ENCODE data around the gene GPC6.

GPC6 gene

GRCh38 chr13:94218951-94219350 is 992.3 kb downstream of the GPC6 start:
- Histone ChIP-seq H3K27me3 (ENCODE audit: control insufficient read depth in 1 of 2, insufficient read depth in 1 of 2, low read length in 2 of 2) (no peaks in the 10 kb centered on the region), H3K79me1 (replicated peaks; ENCODE audit: low read length, poor library complexity, severe bottlenecking) (no peaks in the 10 kb centered on the region), H4K91ac (ENCODE audit: low read length) (no peak overlapping the region), H2BK15ac (ENCODE audit: low read depth, poor library complexity, severe bottlenecking) (no peak overlapping the region), H3K4me2 (ENCODE audit: low read length, poor library complexity, severe bottlenecking) (no peak overlapping the region), H2BK120ac (ENCODE audit: low read depth, low read length) (no peak overlapping the region), H3K9me3 (ENCODE audit: control insufficient read depth, low read length) (no peaks in the 10 kb centered on the region), H2AFZ (ENCODE audit: low read depth, low read length) (no peak overlapping the region), H3K4ac (ENCODE audit: low read depth in 1 of 2, low read length in 2 of 2) (no peak overlapping the region), H3K14ac (ENCODE audit: low read length in 2 of 2) (no peak overlapping the region), H3K4me3 (ENCODE audit: insufficient read depth in 1 of 2, low read depth in 1 of 2, low read length in 2 of 2) (no peak overlapping the region), H4K8ac (ENCODE audit: low read length) (no peak overlapping the region), H3K9ac (ENCODE audit: low read length) (no peak overlapping the region), H3K36me3 (ENCODE audit: control insufficient read depth in 1 of 2, insufficient read depth in 2 of 2, low read depth in 1 of 2, low read length in 2 of 2) (no peaks in the 10 kb centered on the region), H3K4me1 (ENCODE audit: control insufficient read depth, insufficient read depth, low read depth, low read length) (no peaks in the 10 kb centered on the region), H2BK12ac (ENCODE audit: low read length in 2 of 2) (no peak overlapping the region), H2AK5ac (ENCODE audit: low read length, severe bottlenecking) (no peak overlapping the region), H2BK5ac (ENCODE audit: low read depth, low read length, poor library complexity, severe bottlenecking) (no peak overlapping the region), H3K23ac (ENCODE audit: low read length in 2 of 2) (no peak overlapping the region), H3K18ac (ENCODE audit: low read depth in 1 of 2, low read length in 2 of 2) (no peak overlapping the region), H3K27ac (ENCODE audit: low read length, poor library complexity, severe bottlenecking) (no peak overlapping the region)
- WGBS = 96% methylated on average over 3 of the region's 3 CpGs
- DNase-seq = no peak

- Histone ChIP-seq H3K27me3 (ENCODE audit: control insufficient read depth in 1 of 2, insufficient read depth in 1 of 2, low read length in 2 of 2) (no peaks in the 10 kb centered on the region), H3K9me3 (ENCODE audit: control insufficient read depth, low read length) (no peaks in the 10 kb centered on the region), H2AFZ (ENCODE audit: low read depth, low read length) (no peak overlapping the region), H4K8ac (ENCODE audit: low read length) (no peak overlapping the region), H3K79me1 (replicated peaks; ENCODE audit: low read length, poor library complexity, severe bottlenecking) (no peaks in the 10 kb centered on the region), H3K4me2 (ENCODE audit: low read length, poor library complexity, severe bottlenecking) (no peak overlapping the region), H2BK12ac (ENCODE audit: low read length in 2 of 2) (no peak overlapping the region), H3K14ac (ENCODE audit: low read length in 2 of 2) (no peak overlapping the region), H3K4me1 (ENCODE audit: control insufficient read depth, insufficient read depth, low read depth, low read length) (no peaks in the 10 kb centered on the region), H3K18ac (ENCODE audit: low read depth in 1 of 2, low read length in 2 of 2) (no peak overlapping the region), H2AK5ac (ENCODE audit: low read length, severe bottlenecking) (no peak overlapping the region), H3K23ac (ENCODE audit: low read length in 2 of 2) (no peak overlapping the region), H2BK15ac (ENCODE audit: low read depth, poor library complexity, severe bottlenecking) (no peak overlapping the region), H3K27ac (ENCODE audit: low read length, poor library complexity, severe bottlenecking) (no peak overlapping the region), H3K4me3 (ENCODE audit: insufficient read depth in 1 of 2, low read depth in 1 of 2, low read length in 2 of 2) (no peak overlapping the region), H2BK120ac (ENCODE audit: low read depth, low read length) (no peak overlapping the region), H3K36me3 (ENCODE audit: control insufficient read depth in 1 of 2, insufficient read depth in 2 of 2, low read depth in 1 of 2, low read length in 2 of 2) (no peaks in the 10 kb centered on the region), H2BK5ac (ENCODE audit: low read depth, low read length, poor library complexity, severe bottlenecking) (no peak overlapping the region), H3K4ac (ENCODE audit: low read depth in 1 of 2, low read length in 2 of 2) (no peak overlapping the region), H4K91ac (ENCODE audit: low read length) (no peak overlapping the region), H3K9ac (ENCODE audit: low read length) (no peak overlapping the region)
- DNase-seq = no peak
- WGBS = 83% methylated on average over 3 of the region's 3 CpGs
Observed at GRCh38 chr13:94224670-94225069, 998.1 kb downstream of the GPC6 start.

DNA sequence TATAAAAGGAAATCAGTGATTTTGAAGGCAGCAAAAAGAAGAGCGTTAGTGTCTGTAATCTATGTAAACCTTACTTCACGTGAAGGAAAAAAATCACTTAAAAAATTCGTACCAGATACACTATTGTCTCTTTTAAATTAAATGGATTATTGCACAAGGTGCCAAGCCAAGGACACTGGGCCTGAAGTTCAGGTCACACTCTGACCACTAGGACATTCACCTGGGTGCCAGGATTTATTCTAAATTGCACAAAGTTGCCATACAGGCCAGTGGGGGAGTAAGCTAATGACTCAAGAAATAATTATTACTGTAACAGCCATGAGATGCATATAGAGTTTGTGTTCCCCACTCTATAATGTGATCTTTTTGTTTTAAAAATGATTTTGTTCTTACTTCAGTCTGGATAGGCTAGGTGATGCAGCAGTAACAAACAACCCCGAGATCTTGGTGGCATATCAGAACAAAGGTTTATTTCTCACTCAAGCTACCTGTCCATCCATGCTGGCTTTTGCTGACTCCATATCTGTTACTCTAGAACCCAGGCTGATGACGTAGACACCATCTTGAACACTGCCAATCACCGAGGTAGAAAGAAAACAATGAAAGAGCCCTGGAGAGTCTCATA is 1000.8 kb downstream of the GPC6 start:
- Histone ChIP-seq H3K4ac (ENCODE audit: low read depth in 1 of 2, low read length in 2 of 2) (no peak overlapping the region), H3K9me3 (ENCODE audit: control insufficient read depth, low read length) (no peaks in the 10 kb centered on the region), H3K4me3 (ENCODE audit: insufficient read depth in 1 of 2, low read depth in 1 of 2, low read length in 2 of 2) (no peak overlapping the region), H2BK15ac (ENCODE audit: low read depth, poor library complexity, severe bottlenecking) (no peak overlapping the region), H4K91ac (ENCODE audit: low read length) (no peak overlapping the region), H2AFZ (ENCODE audit: low read depth, low read length) (no peak overlapping the region), H3K4me1 (ENCODE audit: control insufficient read depth, insufficient read depth, low read depth, low read length) (no peaks in the 10 kb centered on the region), H2BK5ac (ENCODE audit: low read depth, low read length, poor library complexity, severe bottlenecking) (no peak overlapping the region), H3K36me3 (ENCODE audit: control insufficient read depth in 1 of 2, insufficient read depth in 2 of 2, low read depth in 1 of 2, low read length in 2 of 2) (no peaks in the 10 kb centered on the region), H3K4me2 (ENCODE audit: low read length, poor library complexity, severe bottlenecking) (no peak overlapping the region), H4K8ac (ENCODE audit: low read length) (no peak overlapping the region), H3K79me1 (replicated peaks; ENCODE audit: low read length, poor library complexity, severe bottlenecking) (no peaks in the 10 kb centered on the region), H2AK5ac (ENCODE audit: low read length, severe bottlenecking) (no peak overlapping the region), H2BK120ac (ENCODE audit: low read depth, low read length) (no peak overlapping the region), H2BK12ac (ENCODE audit: low read length in 2 of 2) (no peak overlapping the region), H3K27me3 (ENCODE audit: control insufficient read depth in 1 of 2, insufficient read depth in 1 of 2, low read length in 2 of 2) (no peaks in the 10 kb centered on the region), H3K18ac (ENCODE audit: low read depth in 1 of 2, low read length in 2 of 2) (no peak overlapping the region), H3K23ac (ENCODE audit: low read length in 2 of 2) (no peak overlapping the region), H3K9ac (ENCODE audit: low read length) (no peak overlapping the region), H3K14ac (ENCODE audit: low read length in 2 of 2) (no peak overlapping the region), H3K27ac (ENCODE audit: low read length, poor library complexity, severe bottlenecking) (no peak overlapping the region)
- DNase-seq = no peak
- WGBS = 96% methylated on average over 5 of the region's 6 CpGs

DNA sequence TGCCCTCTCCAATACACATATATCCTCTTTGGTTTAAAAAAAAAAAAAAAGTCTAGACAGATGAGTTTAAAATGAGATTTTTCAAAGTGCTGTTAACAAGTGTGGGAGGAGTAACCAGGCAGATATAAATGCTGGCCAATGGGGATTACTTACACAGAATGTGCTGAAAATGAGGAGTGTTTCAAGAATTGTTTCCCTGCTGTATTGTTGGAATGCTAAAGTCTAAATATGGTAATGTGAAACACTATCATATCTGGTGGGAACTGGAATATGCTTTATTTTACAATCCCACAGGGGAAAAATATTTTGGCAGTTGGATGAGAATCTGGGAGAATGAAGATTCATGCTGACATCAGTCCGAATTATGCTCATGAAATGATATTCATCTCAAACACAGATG is 1002.2 kb downstream of the GPC6 start:
- H3K4me1 ChIP-seq (ENCODE audit: control insufficient read depth, insufficient read depth, low read depth, low read length) = no peaks in the 10 kb centered on the region
- H3K9ac ChIP-seq (ENCODE audit: low read length) = no peak overlapping the region
- no peaks in the 10 kb centered on the region for H3K79me1 ChIP-seq (replicated peaks; ENCODE audit: low read length, poor library complexity, severe bottlenecking)
- H2AK5ac ChIP-seq (ENCODE audit: low read length, severe bottlenecking) = no peak overlapping the region
- no peaks in the 10 kb centered on the region for H3K9me3 ChIP-seq (ENCODE audit: control insufficient read depth, low read length)
- no peak overlapping the region for H3K14ac ChIP-seq (ENCODE audit: low read length in 2 of 2)
- no peak overlapping the region for H2BK120ac ChIP-seq (ENCODE audit: low read depth, low read length)
- DNase-seq = no peak
- H4K8ac ChIP-seq (ENCODE audit: low read length) = no peak overlapping the region
- no peak overlapping the region for H2BK15ac ChIP-seq (ENCODE audit: low read depth, poor library complexity, severe bottlenecking)
- H3K4me3 ChIP-seq (ENCODE audit: insufficient read depth in 1 of 2, low read depth in 1 of 2, low read length in 2 of 2) = no peak overlapping the region
- no peak overlapping the region for H3K27ac ChIP-seq (ENCODE audit: low read length, poor library complexity, severe bottlenecking)
- no peak overlapping the region for H3K23ac ChIP-seq (ENCODE audit: low read length in 2 of 2)
- H4K91ac ChIP-seq (ENCODE audit: low read length) = no peak overlapping the region
- no peak overlapping the region for H3K4ac ChIP-seq (ENCODE audit: low read depth in 1 of 2, low read length in 2 of 2)
- H3K4me2 ChIP-seq (ENCODE audit: low read length, poor library complexity, severe bottlenecking) = no peak overlapping the region
- H2BK5ac ChIP-seq (ENCODE audit: low read depth, low read length, poor library complexity, severe bottlenecking) = no peak overlapping the region
- H3K27me3 ChIP-seq (ENCODE audit: control insufficient read depth in 1 of 2, insufficient read depth in 1 of 2, low read length in 2 of 2) = no peaks in the 10 kb centered on the region
- no peak overlapping the region for H3K18ac ChIP-seq (ENCODE audit: low read depth in 1 of 2, low read length in 2 of 2)
- no CpG with 5 or more reads among the region's 1 CpG for WGBS
- no peak overlapping the region for H2BK12ac ChIP-seq (ENCODE audit: low read length in 2 of 2)
- no peak overlapping the region for H2AFZ ChIP-seq (ENCODE audit: low read depth, low read length)
- no peaks in the 10 kb centered on the region for H3K36me3 ChIP-seq (ENCODE audit: control insufficient read depth in 1 of 2, insufficient read depth in 2 of 2, low read depth in 1 of 2, low read length in 2 of 2)

All from mesenchymal stem cell (in vitro differentiated cells and primary cell).